ENCODE data around the gene PLSCR1.

The PLSCR1 gene

GRCh38 chr3:146473726-146474125, 70.7 kb downstream of the PLSCR1 start:
- no peak for DNase-seq (ENCODE audit: extremely low read depth, low read depth)
- TF ChIP-seq CTCF (IDR thresholded peaks at IDR 0.05; ENCODE audit: low read depth, low read length): no peak

GRCh38 chr3:146472611-146473010, 71.8 kb downstream of the PLSCR1 start:
- DNase-seq (ENCODE audit: extremely low read depth, low read depth): no peak
- TF ChIP-seq CTCF (IDR thresholded peaks at IDR 0.05; ENCODE audit: low read depth, low read length): no peak

- no peak for TF ChIP-seq CTCF (IDR thresholded peaks at IDR 0.05; ENCODE audit: low read depth, low read length)
- DNase-seq (ENCODE audit: extremely low read depth, low read depth): no peak
These were observed 73.4 kb downstream of the PLSCR1 start for GRCh38 chr3:146471012-146471411.

GRCh38 chr3:146470425-146470990, 73.9 kb downstream of the PLSCR1 start:
- no peak for TF ChIP-seq CTCF (IDR thresholded peaks at IDR 0.05; ENCODE audit: low read depth, low read length)
- no peak for DNase-seq (ENCODE audit: extremely low read depth, low read depth)

GRCh38 chr3:146469150-146470017, 75.0 kb downstream of the PLSCR1 start, which contains the start of gene PLSCR2:
Gene PLSCR2, minus strand, starts transcription at chr3:146469561. Its CDS starts 9,657 bp downstream, at chr3:146459904.
- TF ChIP-seq CTCF (IDR thresholded peaks at IDR 0.05; ENCODE audit: low read depth, low read length): no peak
- no peak for DNase-seq (ENCODE audit: extremely low read depth, low read depth)

- DNase-seq (ENCODE audit: extremely low read depth, low read depth): no peak
- no peak for TF ChIP-seq CTCF (IDR thresholded peaks at IDR 0.05; ENCODE audit: low read depth, low read length)
These were observed 75.7 kb downstream of the PLSCR1 start for GRCh38 chr3:146468671-146469149.

GRCh38 chr3:146468234-146468633, 76.2 kb downstream of the PLSCR1 start:
- no peak for TF ChIP-seq CTCF (IDR thresholded peaks at IDR 0.05; ENCODE audit: low read depth, low read length)

More at GRCh38 chr3:146468234-146468633, 76.2 kb downstream of the PLSCR1 start:
- no peak for DNase-seq (ENCODE audit: extremely low read depth, low read depth)

Measured in AG09319 (cell line).